D721Med (cell line): ENCODE data around the gene HECTD2.

ENCODE experiments used
- DNase-seq: peaks from one replicate; pipeline ENCODE4 v3.0.0; 2011; ENCODE audit warnings: low spot score; ENCODE audit not compliant: insufficient read length
- FAIRE-seq: peaks from 2 replicates; lab custom pipeline; 2011; peaks lifted over from hg19 to GRCh38; lab: Jason Lieb, UNC
- CTCF ChIP-seq: IDR thresholded peaks from 2 replicates; pipeline ENCODE4 v1.5.1; 2012; ENCODE audit warnings: mild to moderate bottlenecking, control low read depth; ENCODE audit not compliant: insufficient read depth; ENCODE audit errors: missing control alignments

Gene HECTD2

GRCh38 chr10:91391920-91392319 lies 18.2 kb upstream of the HECTD2 start:
- TF ChIP-seq CTCF: no peak
- DNase-seq (no peak), FAIRE-seq (no peak)

GRCh38 chr10:91406322-91406721 lies 3.8 kb upstream of the HECTD2 start:
- DNase-seq: no peak
- no peak for FAIRE-seq
- no peak for TF ChIP-seq CTCF

GRCh38 chr10:91409069-91409868 lies 875 bp upstream of the HECTD2 start:
- TF ChIP-seq CTCF: peak; percentile 32
- FAIRE-seq (no peak), DNase-seq (no peak)

GRCh38 chr10:91410638-91411371 lies 661 bp downstream of the HECTD2 start:
- FAIRE-seq (no peak), DNase-seq (no peak)

GRCh38 chr10:91411621-91412020 lies 1.5 kb downstream of the HECTD2 start:
- DNase-seq (no peak), FAIRE-seq (peak; percentile 53)
- no peak for TF ChIP-seq CTCF

More at GRCh38 chr10:91410638-91411371, 661 bp downstream of the HECTD2 start:
- no peak for TF ChIP-seq CTCF

- FAIRE-seq: no peak
- TF ChIP-seq CTCF: no peak
- DNase-seq: no peak
Observed at GRCh38 chr10:91412354-91413087, 2.4 kb downstream of the HECTD2 start.
